ENCODE measurements around the gene KLK4.

Gene KLK4

GRCh38 chr19:50911206-50912101, at the start of gene KLK4:
KLK4 (minus strand) TSS chr19:50911395; CDS start chr19:50910738, 657 bp downstream.
- no peak for DNase-seq

- no peak for DNase-seq
These were observed 48.7 kb upstream of the KLK4 start for GRCh38 chr19:50959731-50960500.

- DNase-seq = no peak
These were observed 46.4 kb upstream of the KLK4 start for GRCh38 chr19:50957587-50957986.

GRCh38 chr19:50952910-50953309, 41.7 kb upstream of the KLK4 start, which contains the start of gene KLK5:
KLK5 (minus strand) TSS chr19:50953038; CDS start chr19:50952657, 381 bp downstream.
- DNase-seq = no peak

GRCh38 chr19:50949861-50950260, 38.7 kb upstream of the KLK4 start:
- no peak for DNase-seq

GRCh38 chr19:50947123-50947522, 35.9 kb upstream of the KLK4 start:
- no peak for DNase-seq

- no peak for DNase-seq
These were observed 33.6 kb upstream of the KLK4 start for GRCh38 chr19:50944795-50945194.

- no peak for DNase-seq
These were observed 32.1 kb upstream of the KLK4 start for GRCh38 chr19:50943074-50943828.

- no peak for DNase-seq
These were observed 28.4 kb upstream of the KLK4 start for GRCh38 chr19:50939596-50939995.

- no peak for DNase-seq
These were observed 22.4 kb upstream of the KLK4 start for GRCh38 chr19:50933640-50934039.

GRCh38 chr19:50932690-50933083, 21.5 kb upstream of the KLK4 start:
- DNase-seq = no peak

GRCh38 chr19:50932018-50932689, 21.0 kb upstream of the KLK4 start:
- no peak for DNase-seq

GRCh38 chr19:50931023-50931422, 19.8 kb upstream of the KLK4 start:
- no peak for DNase-seq

GRCh38 chr19:50928831-50929230, 17.6 kb upstream of the KLK4 start:
- no peak for DNase-seq

- no peak for DNase-seq
These were observed 14.9 kb upstream of the KLK4 start for GRCh38 chr19:50926144-50926543.

GRCh38 chr19:50925734-50926133, 14.5 kb upstream of the KLK4 start:
- no peak for DNase-seq

- no peak for DNase-seq
These were observed 13.4 kb upstream of the KLK4 start for GRCh38 chr19:50924586-50924985.

GRCh38 chr19:50922317-50922853, 11.2 kb upstream of the KLK4 start:
- peak; percentile 85 for DNase-seq

- peak; percentile 42 for DNase-seq
These were observed 10.5 kb upstream of the KLK4 start for GRCh38 chr19:50921426-50922316.

GRCh38 chr19:50916069-50916468, 4.9 kb upstream of the KLK4 start:
- no peak for DNase-seq
